GM18505 (cell line): Measurements from ENCODE around the gene PDZRN4.

Experiments
- ATAC-seq: cut with Tn5 transposase; IDR thresholded peaks from one replicate; pipeline ENCODE4 v1.9.1; 2021; ENCODE audit not compliant: unreplicated experiment
- POLR2A ChIP-seq: IDR thresholded peaks from 4 replicates; pipeline ENCODE4 v1.6.1; 2011; ENCODE audit warnings: borderline replicate concordance; ENCODE audit not compliant: insufficient read depth, insufficient read length; ENCODE audit errors: extremely low read depth

PDZRN4 gene

DNA sequence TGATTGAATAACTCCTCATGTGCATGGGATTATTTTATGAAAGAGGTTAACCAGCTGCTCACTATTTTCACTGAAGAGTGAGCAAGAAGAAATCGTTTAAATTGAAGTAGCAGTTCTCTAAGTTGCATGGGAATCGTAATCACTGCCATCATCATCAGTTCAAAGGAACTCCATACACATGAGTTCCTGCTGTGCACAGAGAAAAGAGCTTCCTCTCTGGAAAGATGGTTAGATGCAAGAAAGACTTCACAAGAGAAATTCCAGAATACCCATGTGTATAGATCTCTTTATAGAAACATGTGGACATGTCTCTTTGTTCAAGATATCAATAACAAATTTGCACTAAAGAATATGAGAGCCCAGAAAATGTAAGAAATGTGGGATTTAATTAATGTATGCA, 291.3 kb downstream of the PDZRN4 start:
- ATAC-seq = no peak
- no peak for TF ChIP-seq POLR2A

DNA sequence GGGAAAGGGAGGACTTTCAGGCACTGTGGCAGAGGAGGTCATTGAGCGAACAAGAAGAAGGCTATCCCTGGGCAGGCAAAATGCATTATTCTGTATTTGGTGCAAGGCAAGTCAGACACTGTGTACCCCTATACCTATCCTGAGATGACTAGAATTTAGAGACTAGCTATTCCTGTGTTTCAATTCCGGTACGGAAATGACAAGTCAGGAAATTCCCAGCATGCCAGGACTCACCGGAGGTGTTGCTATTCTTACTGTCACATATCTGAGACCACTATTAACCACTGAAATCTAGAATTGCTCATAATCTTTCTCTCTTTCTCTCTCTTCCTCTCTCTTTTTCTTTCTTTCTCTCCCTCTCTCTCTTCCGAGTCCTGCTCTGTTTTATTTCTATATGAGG, 297.1 kb downstream of the PDZRN4 start:
- ATAC-seq = no peak
- TF ChIP-seq POLR2A = no peak

DNA sequence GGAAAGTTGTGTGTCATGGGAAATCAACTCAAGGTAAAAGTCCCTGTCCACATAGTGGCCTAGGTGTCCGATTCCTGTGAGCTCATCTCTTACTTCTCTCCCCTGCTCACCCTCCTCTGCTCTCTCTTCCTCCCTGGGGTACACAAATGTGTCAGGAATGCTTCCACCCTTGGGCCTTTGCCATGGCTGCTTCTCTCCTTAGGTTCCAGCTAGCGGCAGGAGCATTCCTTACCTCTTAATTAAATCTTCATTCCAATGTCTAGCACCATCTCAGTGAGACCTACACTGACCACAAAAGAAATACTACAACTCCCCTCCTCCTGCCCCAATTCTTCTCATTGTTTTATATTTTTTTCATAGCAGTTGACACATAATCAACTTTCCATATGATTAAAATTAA, 298.6 kb downstream of the PDZRN4 start:
- no peak for TF ChIP-seq POLR2A
- no peak for ATAC-seq

- no peak for ATAC-seq
- TF ChIP-seq POLR2A = no peak
Measured at GRCh38 chr12:41496009-41496408, 307.9 kb downstream of the PDZRN4 start.

DNA sequence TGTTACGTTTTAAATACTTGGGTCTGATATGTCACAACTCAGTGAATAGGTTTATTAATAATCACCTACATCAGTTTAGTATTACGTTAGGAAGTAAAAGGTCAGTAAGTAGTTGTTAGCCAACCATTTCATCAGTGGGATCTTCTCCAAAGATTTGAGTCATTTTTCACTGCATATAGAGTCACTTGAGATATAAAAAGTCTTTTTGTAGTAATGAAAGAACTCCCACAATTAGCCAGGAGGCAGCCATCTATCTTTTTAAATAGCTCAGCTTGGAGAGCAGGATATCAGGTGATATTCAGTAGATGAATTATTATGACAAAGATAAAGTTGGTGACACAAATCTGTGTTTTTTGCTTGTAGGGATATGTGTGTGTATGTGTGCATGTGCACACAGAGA, 309.3 kb downstream of the PDZRN4 start:
- TF ChIP-seq POLR2A = no peak

DNA sequence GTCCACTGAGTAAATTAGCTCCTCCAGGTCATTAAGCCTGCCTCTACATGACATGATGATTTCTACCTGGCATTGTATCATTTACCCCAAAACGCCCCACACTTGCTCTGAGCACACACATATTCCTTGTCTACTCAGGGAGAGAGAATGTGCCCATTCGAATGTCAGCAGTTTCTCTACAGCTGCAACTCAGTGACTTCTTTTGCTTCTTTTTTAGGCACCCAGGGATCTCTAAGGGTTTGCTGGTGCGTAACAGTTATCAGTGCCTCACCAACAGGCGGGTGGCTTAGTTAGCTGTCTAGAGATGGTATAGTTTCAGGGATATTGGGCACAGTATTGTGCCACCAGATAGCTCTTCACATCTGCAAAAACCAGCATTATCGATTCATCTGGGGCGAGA, 316.9 kb downstream of the PDZRN4 start:
- no peak for TF ChIP-seq POLR2A
- no peak for ATAC-seq

More for the DNA sequence above, 309.3 kb downstream of the PDZRN4 start:
- no peak for ATAC-seq

DNA sequence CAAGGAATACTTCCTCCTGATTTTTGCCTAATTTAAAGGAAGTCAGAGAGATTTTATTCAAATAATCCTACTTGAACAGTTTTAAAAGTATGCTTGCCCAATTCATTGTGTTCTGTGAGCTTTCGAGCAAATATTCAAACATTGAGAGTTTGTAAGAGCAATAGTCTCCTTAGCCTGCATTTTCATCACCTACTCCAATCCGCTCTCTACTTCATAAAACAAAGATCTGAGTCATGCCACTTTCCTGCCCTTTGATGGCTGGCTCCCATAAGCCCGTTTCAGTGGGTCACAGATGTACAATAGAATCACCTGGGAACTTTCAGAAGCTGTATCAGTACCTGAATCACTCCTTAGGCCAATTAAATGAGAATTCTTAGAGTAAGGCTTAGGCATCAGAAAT, 319.2 kb downstream of the PDZRN4 start:
- no peak for ATAC-seq
- no peak for TF ChIP-seq POLR2A

GRCh38 chr12:41509271-41510055, 321.3 kb downstream of the PDZRN4 start:
- ATAC-seq = no peak
- no peak for TF ChIP-seq POLR2A

DNA sequence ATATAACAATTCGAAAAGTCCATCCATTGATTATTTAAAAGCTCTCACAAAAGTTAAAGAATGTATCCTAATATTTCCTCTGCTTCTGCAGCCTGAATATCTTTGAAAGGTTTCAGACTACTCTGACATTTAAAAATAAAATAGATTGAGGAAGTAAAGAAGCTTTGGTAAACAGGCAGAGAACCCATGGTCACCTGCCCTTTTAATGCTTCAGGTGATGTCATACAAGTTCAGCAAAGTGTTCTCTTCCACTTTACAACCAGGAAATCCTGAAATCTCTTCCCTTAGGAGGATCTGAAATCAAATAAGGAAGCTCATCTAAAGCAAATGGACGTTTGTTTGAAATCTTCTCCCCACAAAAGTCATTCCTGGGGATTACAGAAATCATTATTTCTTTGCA, 322.4 kb downstream of the PDZRN4 start:
- no peak for ATAC-seq
- TF ChIP-seq POLR2A = no peak

GRCh38 chr12:41511247-41511646, 323.1 kb downstream of the PDZRN4 start:
- no peak for TF ChIP-seq POLR2A
- ATAC-seq = no peak

DNA sequence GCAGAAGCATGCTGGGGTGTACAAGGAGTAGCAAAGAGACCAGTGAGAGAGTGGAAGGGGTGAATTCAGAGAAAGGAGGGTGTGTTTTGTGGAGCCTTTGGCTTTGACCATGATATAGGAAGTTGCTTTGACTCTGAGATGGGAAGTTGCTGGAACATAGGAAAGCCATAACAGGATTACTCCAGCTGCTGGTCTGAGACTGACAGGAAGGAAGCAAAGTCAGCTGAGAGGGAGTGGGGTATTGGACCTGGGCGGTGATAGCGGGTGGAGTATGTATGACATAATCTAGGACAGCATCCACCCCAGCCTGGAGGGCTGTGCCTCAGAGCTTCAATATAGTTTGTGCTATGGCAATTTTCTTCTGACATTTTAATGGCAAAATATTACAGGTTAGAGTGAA, 324.4 kb downstream of the PDZRN4 start:
- ATAC-seq = no peak
- TF ChIP-seq POLR2A = no peak

DNA sequence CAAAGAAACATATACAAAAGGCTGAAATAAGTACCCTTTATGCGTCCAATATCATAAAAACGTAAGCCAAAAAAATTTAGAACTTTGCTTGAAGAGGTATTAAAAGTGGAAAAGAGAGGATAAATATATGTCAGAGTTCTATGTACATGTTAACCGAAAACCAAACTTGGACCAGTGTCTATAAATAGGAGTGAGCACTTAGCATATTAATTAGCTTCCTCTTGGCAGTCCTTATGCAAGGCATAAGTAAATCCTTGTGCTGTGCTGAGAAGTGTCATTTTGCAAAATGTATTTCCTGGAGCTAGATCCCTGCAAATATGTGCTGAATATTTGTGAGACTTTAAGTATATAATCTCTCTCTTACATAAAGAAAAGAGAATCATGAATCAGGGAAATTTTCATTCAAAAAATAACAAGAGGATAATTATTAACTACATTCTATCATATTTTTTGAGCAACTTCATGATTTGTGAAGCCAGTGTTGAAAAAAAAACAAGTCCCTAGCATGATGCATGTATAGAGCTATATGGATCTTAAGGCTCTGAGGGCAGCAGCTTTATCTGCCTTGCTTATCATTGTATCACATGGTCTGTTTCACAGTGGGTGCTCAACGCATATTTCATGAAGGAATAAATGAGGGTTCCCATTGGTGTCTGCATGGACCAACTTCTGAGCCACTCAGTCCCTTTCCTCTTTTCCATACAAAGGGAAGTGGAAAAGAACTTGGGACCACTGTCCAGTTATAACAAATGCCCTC, 326.1 kb downstream of the PDZRN4 start:
- no peak for TF ChIP-seq POLR2A
- ATAC-seq = no peak

GRCh38 chr12:41514907-41515306, 326.8 kb downstream of the PDZRN4 start:
- ATAC-seq = no peak
- no peak for TF ChIP-seq POLR2A

- ATAC-seq = no peak
- TF ChIP-seq POLR2A = no peak
Measured at GRCh38 chr12:41515953-41516352, 327.8 kb downstream of the PDZRN4 start.
